ENCODE measurements around the gene LGR4.
"Not testable (repeated sequence)": the region's sequence is repeated elsewhere in the genome, so short reads cannot be mapped to it uniquely, and the experiment has no call there.

DNA sequence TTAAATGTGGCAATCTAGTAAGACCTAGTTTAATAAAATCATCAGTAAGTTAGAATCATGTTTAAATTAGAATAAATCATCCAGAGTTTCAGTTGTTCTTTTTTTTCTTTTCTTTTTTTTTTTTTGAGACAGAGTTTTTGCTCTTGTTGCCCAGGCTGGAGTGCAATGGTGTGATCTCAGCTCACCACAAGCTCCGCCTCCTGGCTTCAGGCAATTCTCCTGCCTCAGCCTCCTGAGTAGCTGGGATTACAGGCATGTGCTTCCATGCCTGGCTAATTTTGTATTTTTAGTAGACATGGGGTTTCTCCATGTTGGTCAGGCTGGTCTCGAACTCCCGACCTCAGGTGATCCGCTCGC is 24.4 kb downstream of the LGR4 start:
- not testable (repeated sequence) for TF ChIP-seq POLR2AphosphoS5 (IDR thresholded peaks at IDR 0.05; ENCODE audit: low read depth); CTCF (conservative IDR thresholded peaks at IDR 0.05; ENCODE audit: low read depth in 2 of 2); NANOG (IDR thresholded peaks at IDR 0.05; ENCODE audit: borderline replicate concordance); EZH2 (IDR thresholded peaks at IDR 0.05; ENCODE audit: low read depth, unreplicated experiment); JUNB (IDR thresholded peaks at IDR 0.05; ENCODE audit: unreplicated experiment); CREB1 (CRISPR knock-in tag; IDR thresholded peaks at IDR 0.05; ENCODE audit: low read depth); EZH2phosphoT487 (IDR thresholded peaks at IDR 0.05; ENCODE audit: unreplicated experiment); STAT1 (IDR thresholded peaks at IDR 0.05; ENCODE audit: unreplicated experiment); ZNF114 (CRISPR knock-in tag; IDR thresholded peaks at IDR 0.05); ZNF331 (CRISPR knock-in tag; IDR thresholded peaks at IDR 0.05; ENCODE audit: low read depth); ZNF462 (CRISPR knock-in tag; IDR thresholded peaks at IDR 0.05)
- TF ChIP-seq, protein P1, sequence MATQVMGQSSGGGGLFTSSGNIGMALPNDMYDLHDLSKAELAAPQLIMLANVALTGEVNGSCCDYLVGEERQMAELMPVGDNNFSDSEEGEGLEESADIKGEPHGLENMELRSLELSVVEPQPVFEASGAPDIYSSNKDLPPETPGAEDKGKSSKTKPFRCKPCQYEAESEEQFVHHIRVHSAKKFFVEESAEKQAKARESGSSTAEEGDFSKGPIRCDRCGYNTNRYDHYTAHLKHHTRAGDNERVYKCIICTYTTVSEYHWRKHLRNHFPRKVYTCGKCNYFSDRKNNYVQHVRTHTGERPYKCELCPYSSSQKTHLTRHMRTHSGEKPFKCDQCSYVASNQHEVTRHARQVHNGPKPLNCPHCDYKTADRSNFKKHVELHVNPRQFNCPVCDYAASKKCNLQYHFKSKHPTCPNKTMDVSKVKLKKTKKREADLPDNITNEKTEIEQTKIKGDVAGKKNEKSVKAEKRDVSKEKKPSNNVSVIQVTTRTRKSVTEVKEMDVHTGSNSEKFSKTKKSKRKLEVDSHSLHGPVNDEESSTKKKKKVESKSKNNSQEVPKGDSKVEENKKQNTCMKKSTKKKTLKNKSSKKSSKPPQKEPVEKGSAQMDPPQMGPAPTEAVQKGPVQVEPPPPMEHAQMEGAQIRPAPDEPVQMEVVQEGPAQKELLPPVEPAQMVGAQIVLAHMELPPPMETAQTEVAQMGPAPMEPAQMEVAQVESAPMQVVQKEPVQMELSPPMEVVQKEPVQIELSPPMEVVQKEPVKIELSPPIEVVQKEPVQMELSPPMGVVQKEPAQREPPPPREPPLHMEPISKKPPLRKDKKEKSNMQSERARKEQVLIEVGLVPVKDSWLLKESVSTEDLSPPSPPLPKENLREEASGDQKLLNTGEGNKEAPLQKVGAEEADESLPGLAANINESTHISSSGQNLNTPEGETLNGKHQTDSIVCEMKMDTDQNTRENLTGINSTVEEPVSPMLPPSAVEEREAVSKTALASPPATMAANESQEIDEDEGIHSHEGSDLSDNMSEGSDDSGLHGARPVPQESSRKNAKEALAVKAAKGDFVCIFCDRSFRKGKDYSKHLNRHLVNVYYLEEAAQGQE (IDR thresholded peaks at IDR 0.05; ENCODE audit: unreplicated experiment), result not testable (repeated sequence)
- TF ChIP-seq, protein P2, sequence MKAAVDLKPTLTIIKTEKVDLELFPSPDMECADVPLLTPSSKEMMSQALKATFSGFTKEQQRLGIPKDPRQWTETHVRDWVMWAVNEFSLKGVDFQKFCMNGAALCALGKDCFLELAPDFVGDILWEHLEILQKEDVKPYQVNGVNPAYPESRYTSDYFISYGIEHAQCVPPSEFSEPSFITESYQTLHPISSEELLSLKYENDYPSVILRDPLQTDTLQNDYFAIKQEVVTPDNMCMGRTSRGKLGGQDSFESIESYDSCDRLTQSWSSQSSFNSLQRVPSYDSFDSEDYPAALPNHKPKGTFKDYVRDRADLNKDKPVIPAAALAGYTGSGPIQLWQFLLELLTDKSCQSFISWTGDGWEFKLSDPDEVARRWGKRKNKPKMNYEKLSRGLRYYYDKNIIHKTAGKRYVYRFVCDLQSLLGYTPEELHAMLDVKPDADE (IDR thresholded peaks at IDR 0.05), result not testable (repeated sequence)

Measured in GM23338 (cell line).